ENCODE data around the gene EML1.

Gene EML1

GRCh38 chr14:99968941-99969340 is 175.7 kb downstream of the EML1 start:
- Histone ChIP-seq H3K4me1 (ENCODE audit: control extremely low read depth in 1 of 4, control insufficient read depth in 4 of 4, insufficient read depth in 4 of 4, low read length in 3 of 4) (peaks cover 7 to 12% (median 9%) of the 10 kb centered on the region in 4 experiments), H3K36me3 (ENCODE audit: control insufficient read depth in 4 of 4, insufficient read depth in 4 of 4, low read length in 3 of 4) (no peaks in the 10 kb centered on the region), H3K27me3 (replicated peaks in 2 of 5; ENCODE audit: control insufficient read depth in 4 of 5, insufficient read depth in 5 of 5, low read length in 4 of 5) (peaks cover 0 to 28% (median 14%) of the 10 kb centered on the region in 5 experiments), H3K27ac (ENCODE audit: insufficient read depth in 1 of 2, low read depth in 1 of 2, low read length in 2 of 2, poor library complexity in 1 of 2, severe bottlenecking in 2 of 2) (no peak overlapping the region), H3K4me3 (ENCODE audit: control insufficient read depth in 1 of 7, extremely low read depth in 1 of 7, insufficient read depth in 4 of 7, low read depth in 2 of 7, low read length in 6 of 7) (no peak overlapping the region), H3K9me3 (ENCODE audit: control extremely low read depth in 1 of 5, control insufficient read depth in 4 of 5, insufficient read depth in 2 of 5, low read depth in 1 of 5, low read length in 4 of 5) (peaks cover 0 to 3% (median 0%) of the 10 kb centered on the region in 5 experiments)
- no peak for DNase-seq
- ChIA-PET CTCF (no interaction called here), POLR2A (no interaction called here)
- WGBS (ENCODE audit: insufficient coverage) = 84% methylated on average over 5 of the region's 5 CpGs

DNA sequence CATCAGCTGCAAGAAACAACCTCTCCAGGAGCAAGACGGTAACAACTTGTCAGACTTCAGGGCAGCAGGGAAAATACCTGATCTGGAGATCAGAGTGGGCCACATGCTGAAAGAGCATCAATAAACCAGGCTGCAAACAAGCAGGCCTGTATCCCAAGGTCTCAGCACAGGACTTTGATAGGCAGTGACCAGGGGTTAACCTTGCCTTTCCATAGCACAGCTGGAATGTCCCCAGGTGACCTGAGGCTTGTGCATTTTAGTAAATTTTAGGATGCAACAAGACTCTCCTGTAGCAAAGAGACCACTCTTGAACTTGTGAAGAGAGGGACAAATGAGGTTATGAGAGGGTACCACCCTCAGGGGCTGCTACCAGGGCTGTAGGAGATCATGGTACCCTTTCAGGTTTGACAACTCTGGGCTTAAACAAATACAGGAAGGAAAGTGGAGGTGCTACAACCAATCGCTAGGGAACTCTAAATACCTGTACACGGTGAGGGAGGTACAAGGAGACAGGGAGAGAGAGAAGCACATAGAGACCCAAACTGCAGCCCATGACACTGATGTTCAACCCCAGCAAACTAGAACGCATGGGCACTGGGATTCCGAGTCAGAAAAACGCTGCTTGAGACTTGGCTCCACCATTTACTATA is 176.6 kb downstream of the EML1 start:
- Histone ChIP-seq H3K27me3 (replicated peaks in 2 of 5; ENCODE audit: control insufficient read depth in 4 of 5, insufficient read depth in 5 of 5, low read length in 4 of 5) (peaks cover 0 to 28% (median 14%) of the 10 kb centered on the region in 5 experiments), H3K4me1 (ENCODE audit: control extremely low read depth in 1 of 4, control insufficient read depth in 4 of 4, insufficient read depth in 4 of 4, low read length in 3 of 4) (peaks cover 7 to 12% (median 9%) of the 10 kb centered on the region in 4 experiments), H3K27ac (ENCODE audit: insufficient read depth in 1 of 2, low read depth in 1 of 2, low read length in 2 of 2, poor library complexity in 1 of 2, severe bottlenecking in 2 of 2) (no peak overlapping the region), H3K36me3 (ENCODE audit: control insufficient read depth in 4 of 4, insufficient read depth in 4 of 4, low read length in 3 of 4) (peaks cover 0 to 4% (median 0%) of the 10 kb centered on the region in 4 experiments), H3K9me3 (ENCODE audit: control extremely low read depth in 1 of 5, control insufficient read depth in 4 of 5, insufficient read depth in 2 of 5, low read depth in 1 of 5, low read length in 4 of 5) (peaks cover 0 to 8% (median 0%) of the 10 kb centered on the region in 5 experiments), H3K4me3 (ENCODE audit: control insufficient read depth in 1 of 7, extremely low read depth in 1 of 7, insufficient read depth in 4 of 7, low read depth in 2 of 7, low read length in 6 of 7) (no peak overlapping the region)
- POLR2A ChIA-PET = no interaction called here
- CTCF ChIA-PET = interaction anchor here (0.6 kb wide), 1 partner anchor 63 kb away, joined by 3 read pairs; no protein-coding TSS in a partner anchor
- 68% methylated on average over 5 of the region's 6 CpGs for WGBS (ENCODE audit: insufficient coverage)
- no peak for DNase-seq

DNA sequence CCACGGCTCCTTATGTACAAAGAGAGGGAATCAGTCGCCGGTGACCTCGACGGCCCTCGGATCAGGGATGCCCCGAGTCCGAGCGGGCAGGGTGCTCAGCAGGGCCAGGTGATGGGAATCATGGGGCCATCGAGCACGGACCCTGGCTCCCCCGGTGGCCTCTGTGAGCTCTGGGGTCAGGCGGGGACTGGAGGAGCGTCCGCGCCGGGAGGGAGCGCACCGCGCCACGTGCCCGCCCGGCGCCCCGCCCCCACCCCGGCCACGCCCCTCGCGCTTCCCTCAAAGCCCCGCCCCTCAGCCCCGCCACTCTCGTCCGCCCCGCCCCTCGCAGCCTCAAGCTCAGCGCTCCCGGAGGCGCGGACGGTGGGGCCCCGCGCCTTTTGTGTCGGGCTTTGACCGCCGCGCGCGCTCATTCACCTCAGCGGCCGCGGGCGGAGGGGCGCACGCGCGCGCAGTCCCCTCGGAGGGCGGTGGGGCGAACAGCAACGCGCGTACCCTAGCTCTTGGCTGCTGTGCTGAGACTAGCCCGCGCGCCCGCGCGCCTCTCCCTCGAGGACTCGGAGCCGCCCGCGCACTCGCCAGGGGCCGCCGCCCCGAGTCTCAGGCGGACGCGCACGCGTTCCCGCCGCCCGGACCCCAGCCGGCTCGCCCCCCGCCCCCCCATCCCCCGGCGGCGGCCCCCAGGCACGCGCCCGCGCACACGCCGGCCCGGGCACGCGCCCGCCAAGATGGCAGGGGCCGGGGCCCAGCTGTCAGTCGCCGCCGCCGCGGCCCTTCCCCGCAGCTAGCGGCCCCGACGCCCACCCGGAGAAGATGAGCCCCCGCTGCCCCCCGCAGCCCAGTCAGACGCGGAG is 178.1 kb downstream of the EML1 start:
- peaks cover 0 to 16% (median 0%) of the 10 kb centered on the region in 5 experiments for H3K9me3 ChIP-seq (ENCODE audit: control extremely low read depth in 1 of 5, control insufficient read depth in 4 of 5, insufficient read depth in 2 of 5, low read depth in 1 of 5, low read length in 4 of 5)
- 4% methylated on average over 47 of the region's 117 CpGs for WGBS (ENCODE audit: insufficient coverage)
- peak overlapping the region; percentile 57 to 85 (median 81) for H3K4me3 ChIP-seq (ENCODE audit: control insufficient read depth in 1 of 7, extremely low read depth in 1 of 7, insufficient read depth in 4 of 7, low read depth in 2 of 7, low read length in 6 of 7)
- ChIA-PET CTCF (no interaction called here), POLR2A (no interaction called here)
- H3K27ac ChIP-seq (ENCODE audit: insufficient read depth in 1 of 2, low read depth in 1 of 2, low read length in 2 of 2, poor library complexity in 1 of 2, severe bottlenecking in 2 of 2) = no peak overlapping the region
- DNase-seq = peak; percentile 80 to 90 (median 85)
- H3K36me3 ChIP-seq (ENCODE audit: control insufficient read depth in 4 of 4, insufficient read depth in 4 of 4, low read length in 3 of 4) = peaks cover 0 to 4% (median 0%) of the 10 kb centered on the region in 4 experiments
- peaks cover 0 to 27% (median 8%) of the 10 kb centered on the region in 5 experiments for H3K27me3 ChIP-seq (replicated peaks in 2 of 5; ENCODE audit: control insufficient read depth in 4 of 5, insufficient read depth in 5 of 5, low read length in 4 of 5)
- peaks cover 7 to 12% (median 9%) of the 10 kb centered on the region in 4 experiments for H3K4me1 ChIP-seq (ENCODE audit: control extremely low read depth in 1 of 4, control insufficient read depth in 4 of 4, insufficient read depth in 4 of 4, low read length in 3 of 4)

DNA sequence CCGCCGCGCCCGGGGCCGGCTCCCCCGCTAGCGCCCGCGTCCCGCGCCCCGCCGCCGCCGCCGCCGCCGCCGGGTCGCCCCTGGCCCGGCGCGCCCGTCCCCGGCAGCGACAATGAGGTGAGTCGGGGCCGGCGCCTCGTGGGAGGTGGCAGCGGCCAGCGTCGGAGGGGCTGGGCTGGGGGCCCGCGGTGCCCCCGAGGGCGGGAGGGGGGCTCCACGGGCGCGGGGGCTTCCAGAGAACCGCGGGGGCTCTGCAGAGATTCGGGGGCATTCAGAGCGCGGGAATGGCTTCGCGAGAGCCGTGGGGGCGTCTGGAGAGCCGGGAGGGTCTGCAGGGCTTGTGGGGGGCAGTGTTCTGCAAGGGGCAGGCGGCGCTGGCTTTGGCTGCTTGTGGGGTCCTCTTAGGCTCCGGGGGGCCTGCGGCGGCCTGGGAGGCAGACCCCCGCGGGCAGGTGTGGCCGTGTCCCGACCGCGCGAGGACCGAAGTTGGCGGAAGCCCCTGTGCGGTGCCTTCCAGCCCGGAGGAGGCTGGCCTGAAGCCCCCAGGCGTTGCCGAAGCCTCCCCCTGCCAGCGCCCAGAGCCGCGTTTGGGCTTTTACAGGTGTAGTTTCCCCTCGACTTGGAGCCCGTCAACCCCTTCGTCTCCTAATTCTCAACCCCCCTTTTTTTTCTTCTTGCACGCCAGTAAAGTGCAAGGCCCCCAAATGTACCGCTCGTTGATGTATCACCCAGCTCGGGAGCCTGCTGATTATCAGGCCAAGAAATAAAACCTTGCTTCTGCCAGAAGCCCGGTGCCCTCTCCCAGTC is 178.9 kb downstream of the EML1 start:
- H3K27me3 ChIP-seq (replicated peaks in 2 of 5; ENCODE audit: control insufficient read depth in 4 of 5, insufficient read depth in 5 of 5, low read length in 4 of 5) = peaks cover 0 to 22% (median 8%) of the 10 kb centered on the region in 5 experiments
- peaks cover 0 to 16% (median 0%) of the 10 kb centered on the region in 5 experiments for H3K9me3 ChIP-seq (ENCODE audit: control extremely low read depth in 1 of 5, control insufficient read depth in 4 of 5, insufficient read depth in 2 of 5, low read depth in 1 of 5, low read length in 4 of 5)
- H3K4me1 ChIP-seq (ENCODE audit: control extremely low read depth in 1 of 4, control insufficient read depth in 4 of 4, insufficient read depth in 4 of 4, low read length in 3 of 4) = peaks cover 7 to 12% (median 9%) of the 10 kb centered on the region in 4 experiments
- H3K4me3 ChIP-seq (ENCODE audit: control insufficient read depth in 1 of 7, extremely low read depth in 1 of 7, insufficient read depth in 4 of 7, low read depth in 2 of 7, low read length in 6 of 7) = peak overlapping the region; percentile 70 to 85 (median 81)
- ChIA-PET CTCF (interaction anchor here (0.7 to 2.4 kb wide), 2 partner anchors 10 to 44 kb away, joined by 3 to 21 read pairs; no protein-coding TSS in a partner anchor), POLR2A (no interaction called here)
- DNase-seq = peak in 2 of 3 donors; percentile 40 to 55
- WGBS (ENCODE audit: insufficient coverage) = 0% methylated on average over 60 of the region's 79 CpGs
- peaks cover 0 to 4% (median 0%) of the 10 kb centered on the region in 4 experiments for H3K36me3 ChIP-seq (ENCODE audit: control insufficient read depth in 4 of 4, insufficient read depth in 4 of 4, low read length in 3 of 4)
- H3K27ac ChIP-seq (ENCODE audit: insufficient read depth in 1 of 2, low read depth in 1 of 2, low read length in 2 of 2, poor library complexity in 1 of 2, severe bottlenecking in 2 of 2) = no peak overlapping the region

DNA sequence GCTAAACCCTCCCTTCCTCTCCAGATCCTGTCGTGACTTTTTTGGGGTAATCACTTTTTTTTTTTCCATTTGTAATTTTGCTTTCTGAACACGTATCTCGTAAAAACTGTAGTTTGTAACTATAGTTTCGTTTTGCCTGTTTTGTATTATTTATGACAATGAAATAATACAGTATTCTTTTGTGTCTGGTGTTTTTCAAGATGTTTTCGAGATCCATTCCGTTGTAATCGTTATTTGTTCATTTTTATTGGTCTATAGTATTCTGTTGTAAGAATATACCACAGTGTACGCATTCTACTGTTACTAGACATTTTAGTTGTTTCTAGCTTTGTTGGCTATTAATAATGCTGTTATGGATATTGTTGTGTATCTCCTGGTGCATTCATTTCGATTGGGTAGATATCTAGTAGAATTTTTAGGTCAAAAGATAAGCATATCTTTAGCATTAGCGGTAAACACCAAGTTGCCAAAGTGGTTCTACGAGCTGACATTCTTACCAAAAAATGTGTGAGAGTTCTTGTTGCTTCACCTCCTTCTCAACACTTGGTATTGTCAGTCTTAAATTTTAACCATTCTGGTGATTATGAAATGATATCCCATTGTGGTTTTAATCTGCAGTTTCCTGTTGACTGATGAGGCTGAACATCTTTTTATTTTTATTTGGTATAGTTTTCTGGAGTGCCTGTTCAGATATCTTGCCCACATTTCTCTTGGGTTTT is 179.7 kb downstream of the EML1 start:
- Histone ChIP-seq H3K4me3 (ENCODE audit: control insufficient read depth in 1 of 7, extremely low read depth in 1 of 7, insufficient read depth in 4 of 7, low read depth in 2 of 7, low read length in 6 of 7) (peak overlapping the region; percentile 70 to 85 (median 81)), H3K4me1 (ENCODE audit: control extremely low read depth in 1 of 4, control insufficient read depth in 4 of 4, insufficient read depth in 4 of 4, low read length in 3 of 4) (peaks cover 7 to 12% (median 9%) of the 10 kb centered on the region in 4 experiments), H3K27me3 (replicated peaks in 2 of 5; ENCODE audit: control insufficient read depth in 4 of 5, insufficient read depth in 5 of 5, low read length in 4 of 5) (peaks cover 0 to 19% (median 8%) of the 10 kb centered on the region in 5 experiments), H3K27ac (ENCODE audit: insufficient read depth in 1 of 2, low read depth in 1 of 2, low read length in 2 of 2, poor library complexity in 1 of 2, severe bottlenecking in 2 of 2) (no peak overlapping the region), H3K9me3 (ENCODE audit: control extremely low read depth in 1 of 5, control insufficient read depth in 4 of 5, insufficient read depth in 2 of 5, low read depth in 1 of 5, low read length in 4 of 5) (peaks cover 0 to 16% (median 0%) of the 10 kb centered on the region in 5 experiments), H3K36me3 (ENCODE audit: control insufficient read depth in 4 of 4, insufficient read depth in 4 of 4, low read length in 3 of 4) (peaks cover 0 to 4% (median 0%) of the 10 kb centered on the region in 4 experiments)
- POLR2A ChIA-PET = no interaction called here
- DNase-seq = peak in 1 of 3 donors; percentile 22
- CTCF ChIA-PET = interaction anchor here (0.6 to 4.5 kb wide), 4 partner anchors 10 to 82 kb away, joined by 3 to 21 read pairs (median 12); no protein-coding TSS in a partner anchor
- 86% methylated on average over 6 of the region's 11 CpGs for WGBS (ENCODE audit: insufficient coverage)

DNA sequence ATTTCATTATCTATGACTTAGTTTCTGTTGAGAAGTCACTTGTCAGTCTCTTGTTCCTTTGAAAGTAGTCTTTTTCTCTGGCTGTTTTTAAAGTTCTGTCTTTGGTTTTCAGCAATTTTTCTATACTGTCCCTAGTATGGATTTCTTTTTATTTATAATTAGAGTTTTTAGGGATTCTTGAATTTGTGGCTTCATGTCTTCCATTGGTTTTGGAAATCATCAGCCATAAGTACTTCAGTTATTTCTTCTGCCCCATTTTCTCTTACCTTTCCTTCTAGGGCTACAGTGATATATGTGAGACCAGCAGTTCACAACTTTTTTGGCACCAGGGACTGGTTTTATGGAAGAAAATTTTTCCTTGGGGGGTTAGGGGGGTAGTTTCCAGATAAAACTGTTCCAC is 182.0 kb downstream of the EML1 start:
- H3K27ac ChIP-seq (ENCODE audit: insufficient read depth in 1 of 2, low read depth in 1 of 2, low read length in 2 of 2, poor library complexity in 1 of 2, severe bottlenecking in 2 of 2) = no peak overlapping the region
- POLR2A ChIA-PET = no interaction called here
- H3K4me1 ChIP-seq (ENCODE audit: control extremely low read depth in 1 of 4, control insufficient read depth in 4 of 4, insufficient read depth in 4 of 4, low read length in 3 of 4) = peaks cover 7 to 12% (median 9%) of the 10 kb centered on the region in 4 experiments
- no peak for DNase-seq
- H3K27me3 ChIP-seq (replicated peaks in 2 of 5; ENCODE audit: control insufficient read depth in 4 of 5, insufficient read depth in 5 of 5, low read length in 4 of 5) = peaks cover 0 to 5% (median 2%) of the 10 kb centered on the region in 5 experiments
- H3K4me3 ChIP-seq (ENCODE audit: control insufficient read depth in 1 of 7, extremely low read depth in 1 of 7, insufficient read depth in 4 of 7, low read depth in 2 of 7, low read length in 6 of 7) = peak overlapping the region in 1 of 7 experiments; percentile 5
- peaks cover 0 to 16% (median 0%) of the 10 kb centered on the region in 5 experiments for H3K9me3 ChIP-seq (ENCODE audit: control extremely low read depth in 1 of 5, control insufficient read depth in 4 of 5, insufficient read depth in 2 of 5, low read depth in 1 of 5, low read length in 4 of 5)
- CTCF ChIA-PET = interaction anchor here (1.1 to 4.5 kb wide), 2 partner anchors 51 to 97 kb away, joined by 3 to 21 read pairs; no protein-coding TSS in a partner anchor
- H3K36me3 ChIP-seq (ENCODE audit: control insufficient read depth in 4 of 4, insufficient read depth in 4 of 4, low read length in 3 of 4) = peaks cover 0 to 4% (median 0%) of the 10 kb centered on the region in 4 experiments

Measured in common myeloid progenitor, CD34-positive (primary cell).